Measurements from ENCODE around the gene RTN4.

GRCh38 chr2:55051026-55051866, 995 bp upstream of the RTN4 start:
- TF ChIP-seq CTCF (IDR thresholded peaks at IDR 0.05) (no peak), EP300 (IDR thresholded peaks at IDR 0.05) (no peak)
